ENCODE results near the gene TTC9B.
"Not testable (repeated sequence)": the region's sequence is repeated elsewhere in the genome, so short reads cannot be mapped to it uniquely, and the experiment has no call there.

Gene TTC9B

DNA sequence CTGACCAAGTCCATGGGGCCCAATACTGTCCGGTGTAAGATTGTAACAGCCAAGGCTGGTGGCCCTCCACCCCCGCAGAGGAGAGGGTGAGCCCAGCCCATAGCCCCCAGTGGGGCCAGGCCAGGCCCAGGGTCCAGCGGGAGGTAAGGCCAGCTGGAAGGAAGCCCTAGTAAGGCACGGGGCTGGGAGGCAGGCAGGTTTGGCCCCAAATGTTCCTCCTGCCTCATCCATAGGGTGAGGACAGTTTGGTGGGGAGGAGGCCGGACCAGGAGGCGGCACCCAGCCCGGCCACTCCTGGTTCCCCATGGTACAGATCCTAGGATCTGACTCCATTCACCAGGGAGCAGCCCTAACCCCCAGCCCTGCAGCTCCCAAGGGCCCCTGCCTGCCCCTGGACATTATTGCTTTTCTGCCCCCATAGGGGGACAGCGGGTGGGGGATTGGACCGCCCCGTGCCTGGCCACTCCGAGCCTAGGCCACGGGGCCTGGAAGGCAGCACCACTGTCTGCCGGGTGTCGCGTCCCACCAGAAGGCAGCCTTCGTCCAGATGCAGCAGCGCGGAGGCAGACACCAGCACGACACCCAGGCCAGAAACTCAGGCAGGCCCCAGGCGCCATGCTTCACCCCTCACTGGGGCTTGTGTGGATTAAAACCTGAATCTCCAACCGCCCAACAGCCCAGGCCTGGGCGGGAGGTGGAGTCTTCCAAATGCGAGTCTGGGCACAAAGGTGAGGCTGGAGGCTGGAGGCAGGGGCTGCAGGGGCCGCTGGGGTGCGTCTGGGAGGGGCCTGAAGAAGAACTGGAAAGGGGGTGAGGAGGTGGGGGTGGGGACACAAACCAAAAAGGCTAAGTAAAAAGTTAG, 15.0 kb upstream of the TTC9B start:
- no peak for DNase-seq (ENCODE audit: low read depth, low spot score)

DNA sequence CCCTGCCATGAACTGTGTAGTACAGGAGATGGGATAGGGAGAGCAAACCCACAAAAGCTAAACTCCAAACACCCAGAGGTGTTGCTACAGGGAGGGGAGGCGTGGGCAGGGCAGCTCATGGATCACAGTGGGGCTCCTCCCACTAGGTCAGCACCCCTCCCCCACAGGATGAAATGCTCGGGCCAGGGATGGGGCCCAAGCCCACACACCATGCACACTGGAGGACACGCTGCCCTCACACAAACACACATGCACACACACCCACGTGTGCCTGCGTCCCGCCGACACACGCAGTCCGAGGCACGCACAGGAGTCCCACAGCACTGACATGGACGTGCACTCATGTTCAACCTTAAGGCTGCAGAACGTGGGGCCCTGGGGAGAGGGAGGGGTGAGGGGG, 14.3 kb upstream of the TTC9B start:
- no peak for DNase-seq (ENCODE audit: low read depth, low spot score)

DNA sequence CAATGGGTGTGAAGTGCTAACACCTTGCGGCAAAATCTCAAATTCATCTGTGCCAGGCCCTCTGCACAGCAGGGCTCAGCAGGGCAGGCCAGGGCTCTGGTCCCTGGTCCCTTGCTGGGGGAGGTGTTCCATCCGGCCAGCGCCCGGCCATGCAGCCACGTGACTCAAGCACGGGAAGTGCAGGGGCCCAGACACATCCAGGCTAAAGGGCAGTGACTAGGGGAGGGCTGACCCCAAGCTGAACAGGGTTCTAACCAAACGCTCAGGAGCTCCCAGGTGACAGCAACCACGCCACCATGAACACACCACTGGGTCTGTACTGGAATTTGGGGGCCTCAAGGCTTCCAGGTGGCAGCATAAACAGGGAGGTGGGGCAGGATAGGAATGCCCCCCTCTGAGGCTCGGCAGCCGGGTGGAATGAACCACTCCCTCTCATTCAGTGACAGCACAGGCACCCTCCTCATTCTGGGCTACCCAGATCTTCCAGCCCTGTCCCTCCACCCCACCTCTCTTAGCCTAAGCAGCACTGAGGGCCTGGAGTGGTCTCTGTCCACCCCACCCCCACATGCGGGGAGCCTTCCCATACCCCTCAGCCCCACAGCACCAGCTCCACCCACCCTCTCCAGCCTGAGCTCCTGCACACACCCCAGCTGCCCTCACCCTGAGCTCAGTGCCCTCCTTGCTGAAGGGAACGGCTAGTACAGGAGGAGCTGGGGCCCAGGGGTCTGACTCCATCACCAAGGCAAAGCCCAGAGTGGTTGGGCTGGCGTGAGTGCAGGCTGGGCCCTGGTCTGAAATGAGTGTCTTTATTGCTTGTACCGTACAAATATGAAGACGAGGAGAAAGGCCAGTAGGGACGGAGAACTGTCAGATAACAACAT, 13.6 kb upstream of the TTC9B start:
- no peak for DNase-seq (ENCODE audit: low read depth, low spot score)

DNA sequence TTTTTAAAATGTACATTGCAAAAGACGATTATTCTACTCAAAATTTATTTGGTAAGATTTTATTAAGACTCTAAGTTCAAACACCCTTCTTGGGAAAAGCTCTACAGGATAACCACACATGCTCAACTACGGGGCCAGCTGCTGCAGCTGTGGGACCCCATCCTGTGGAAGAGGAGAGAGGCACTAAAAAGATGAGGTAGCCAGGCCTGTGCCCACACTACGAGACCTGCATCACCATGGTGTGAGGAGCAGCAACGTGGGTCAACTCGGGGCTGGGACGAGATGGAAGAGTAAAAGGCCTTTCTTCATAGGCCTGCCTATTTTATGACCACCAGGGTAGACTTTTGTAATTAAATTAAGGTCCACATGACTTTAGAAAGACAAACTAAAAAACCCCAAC, 12.9 kb upstream of the TTC9B start:
- DNase-seq (ENCODE audit: low read depth, low spot score) = no peak

DNA sequence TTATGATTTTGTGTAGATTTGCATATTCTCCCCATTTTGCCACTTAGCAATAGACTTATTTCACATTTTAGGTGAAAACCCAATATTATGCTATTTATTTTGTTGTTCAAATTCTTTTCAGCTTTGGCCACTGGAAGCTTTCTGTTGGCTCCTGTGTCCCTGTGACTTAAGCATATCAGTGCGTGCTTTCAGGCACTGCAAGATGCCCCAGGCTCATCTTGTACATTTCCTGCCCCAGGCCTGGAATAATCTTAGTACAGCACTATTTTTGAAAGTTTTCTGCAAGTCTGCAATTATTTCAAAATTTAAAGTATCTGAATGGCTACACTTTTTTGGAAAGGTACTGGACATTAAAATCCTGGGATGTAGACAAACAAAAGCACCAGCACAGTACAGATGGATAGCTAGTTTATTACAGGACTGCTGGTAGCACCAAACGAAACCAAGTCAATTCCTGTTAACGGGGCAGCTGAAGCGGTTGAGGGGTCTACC, 11.8 kb upstream of the TTC9B start:
- no peak for DNase-seq (ENCODE audit: low read depth, low spot score)

DNA sequence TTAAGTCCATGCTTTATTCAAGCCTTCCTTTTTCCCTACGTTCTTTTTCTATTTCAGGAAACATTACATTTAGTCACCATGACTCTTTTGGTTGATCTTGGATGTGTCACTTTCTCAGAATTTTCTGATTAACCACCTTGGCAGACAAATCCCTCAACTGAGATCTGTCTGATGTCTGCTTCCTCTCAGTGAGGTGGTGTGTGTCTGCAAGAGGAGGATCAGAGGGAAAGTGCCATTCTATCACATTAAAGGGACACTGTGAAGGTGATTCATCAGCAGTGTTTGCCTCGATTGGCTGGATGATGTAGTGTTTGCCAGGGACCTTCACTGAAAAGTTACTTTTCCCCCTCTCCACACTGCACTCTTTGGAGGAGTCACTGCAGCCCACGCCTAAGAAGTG, 11.3 kb upstream of the TTC9B start:
- DNase-seq (ENCODE audit: low read depth, low spot score) = no peak

DNA sequence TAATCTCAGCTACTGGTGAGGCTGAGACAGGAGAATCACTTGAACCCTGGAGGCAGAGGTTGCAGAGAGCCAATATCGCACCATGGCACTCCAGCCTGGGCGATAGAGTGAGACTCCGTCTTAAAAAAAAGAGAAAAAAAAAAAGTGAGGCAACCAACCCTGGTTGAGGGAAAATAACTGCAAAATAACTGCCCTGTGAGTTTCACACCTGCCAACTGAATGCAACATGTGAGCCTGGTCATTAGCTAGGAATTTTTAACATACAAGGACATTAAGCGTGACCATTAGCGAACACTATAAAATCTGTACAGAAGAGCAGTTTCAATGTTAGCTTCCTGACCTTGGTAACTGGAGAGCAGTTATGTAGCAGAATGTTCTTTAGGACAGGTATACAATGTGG, 10.7 kb upstream of the TTC9B start:
- DNase-seq (ENCODE audit: low read depth, low spot score) = no peak

DNA sequence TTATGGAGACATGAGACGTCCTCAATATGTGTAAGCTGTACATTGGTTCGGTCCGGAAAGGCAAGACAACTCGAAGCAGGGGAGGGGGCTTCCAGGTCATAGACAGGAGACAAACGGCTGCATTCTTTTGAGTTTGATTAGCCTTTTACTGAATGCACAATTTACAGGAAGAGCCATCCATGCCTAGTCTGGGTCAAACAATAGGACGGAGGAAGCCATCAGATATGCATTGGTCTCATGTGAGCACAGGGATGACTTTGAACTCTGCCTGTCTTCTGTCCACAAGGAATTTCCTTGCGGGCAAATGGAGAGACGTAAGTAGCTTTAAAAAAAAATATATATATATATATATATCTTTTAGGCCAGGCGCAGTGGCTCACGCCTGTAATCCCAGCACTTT, 10.2 kb upstream of the TTC9B start:
- no peak for DNase-seq (ENCODE audit: low read depth, low spot score)

DNA sequence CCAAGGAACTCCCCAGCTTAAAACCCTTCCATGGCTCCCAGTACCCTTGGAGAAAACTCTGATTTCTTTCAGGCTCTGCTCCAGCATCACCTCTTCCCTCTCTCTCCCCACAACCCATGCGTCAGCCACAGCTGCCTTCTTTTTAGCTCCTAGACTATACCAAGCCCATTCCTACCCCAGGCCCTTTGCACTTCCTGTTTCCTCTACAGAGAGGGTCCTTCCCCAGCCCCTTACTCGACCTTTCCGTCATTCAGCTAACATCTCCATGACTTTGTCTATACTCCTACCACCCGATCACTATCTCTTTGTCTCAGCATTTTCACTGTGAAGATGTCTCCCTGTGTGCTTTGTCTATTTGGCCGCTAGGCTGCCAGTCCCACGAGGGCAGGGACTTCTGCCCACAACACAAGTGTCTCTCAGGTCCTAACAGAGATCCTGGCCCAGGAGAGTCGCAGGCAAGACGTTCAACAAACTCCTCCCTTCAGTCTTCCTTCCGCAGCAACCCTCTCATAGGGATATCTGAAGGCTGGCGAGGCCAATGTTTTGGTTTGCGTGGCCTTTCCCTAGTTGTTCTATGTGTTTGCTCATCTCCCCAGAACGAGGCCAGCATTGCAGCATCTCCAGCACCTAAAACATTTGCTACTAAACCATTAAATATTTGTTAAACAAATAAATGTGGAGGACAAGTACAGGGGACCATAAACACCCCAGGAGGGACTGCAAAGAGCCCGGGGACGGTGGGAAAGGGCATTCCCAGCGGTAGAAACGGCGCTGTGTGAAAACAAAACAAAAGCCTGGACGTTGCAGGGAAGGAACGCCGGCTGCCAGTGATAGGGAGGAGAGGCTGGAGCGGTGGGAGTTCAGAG, 7.5 kb upstream of the TTC9B start:
- no peak for DNase-seq (ENCODE audit: low read depth, low spot score)

DNA sequence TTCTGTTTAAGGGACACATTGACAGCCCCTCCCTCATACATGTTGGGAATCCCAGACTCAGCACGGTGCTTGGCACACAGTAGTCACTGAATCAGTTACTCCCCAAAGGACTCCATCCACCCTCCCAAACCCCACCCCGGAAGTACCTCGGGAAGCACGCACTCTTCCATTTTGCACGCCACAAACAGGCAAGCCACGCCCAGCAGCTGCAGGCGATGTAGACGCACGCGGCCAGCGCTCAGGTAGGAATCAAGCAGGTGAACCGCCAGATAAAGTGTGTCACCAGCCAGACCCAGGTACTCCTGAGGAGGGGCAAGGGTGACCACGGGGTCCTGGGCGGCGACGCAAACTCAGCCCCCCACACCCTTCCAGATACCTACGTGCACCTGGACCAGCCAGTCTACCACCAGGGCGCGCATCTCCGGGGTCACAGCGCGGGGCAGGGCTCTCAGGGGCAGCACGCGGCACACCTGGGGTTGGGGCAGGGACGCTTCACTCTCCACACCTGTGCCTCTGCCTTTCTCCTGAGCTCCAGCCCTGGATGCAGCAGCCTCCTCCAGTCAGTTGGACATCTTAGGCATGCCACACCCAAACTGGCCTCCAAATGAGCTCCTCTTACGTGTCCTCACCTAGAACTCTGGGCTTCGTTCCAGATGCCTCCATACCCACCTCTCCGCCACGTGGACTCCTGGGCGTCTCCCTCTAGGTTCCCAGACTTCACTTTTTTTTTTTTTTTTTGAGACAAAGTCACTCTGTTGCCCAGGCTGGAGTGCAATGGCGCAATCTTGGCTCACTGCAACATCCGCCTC, 6.4 kb upstream of the TTC9B start:
- DNase-seq (ENCODE audit: low read depth, low spot score) = no peak

DNA sequence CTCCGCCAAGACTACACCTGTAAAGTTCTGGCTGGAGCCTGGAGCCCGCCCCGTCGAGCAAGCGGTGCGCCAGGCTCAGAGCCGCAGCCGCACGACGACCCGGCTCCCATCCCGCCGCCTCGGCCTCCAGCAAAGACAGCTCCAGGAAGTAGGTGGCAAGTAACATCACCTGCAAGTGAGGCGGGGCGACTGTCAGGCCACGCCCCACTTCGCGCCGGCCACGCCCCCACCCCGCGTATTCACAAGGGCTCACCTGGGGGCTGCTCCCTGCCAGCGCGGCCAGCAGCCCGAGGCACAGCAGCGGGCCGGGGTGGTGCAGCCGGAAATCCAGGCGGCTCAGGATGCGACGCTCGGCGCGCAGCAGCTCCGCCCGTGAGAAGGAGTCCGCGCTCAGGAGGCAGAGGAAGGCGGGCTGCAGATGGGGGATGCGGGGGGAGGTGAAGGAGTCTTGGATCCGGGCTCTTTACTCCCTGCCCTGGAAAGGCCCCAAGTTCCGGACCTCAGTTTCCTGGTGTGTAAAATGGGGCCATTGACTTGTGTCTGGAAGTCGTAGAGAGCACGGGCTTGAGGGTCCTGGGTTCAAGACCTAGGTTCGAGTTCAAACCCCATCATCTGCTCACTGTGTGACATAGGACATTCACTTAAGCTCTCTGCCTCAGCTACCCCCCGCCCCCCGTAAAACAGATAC, 5.1 kb upstream of the TTC9B start:
- no peak for DNase-seq (ENCODE audit: low read depth, low spot score)

DNA sequence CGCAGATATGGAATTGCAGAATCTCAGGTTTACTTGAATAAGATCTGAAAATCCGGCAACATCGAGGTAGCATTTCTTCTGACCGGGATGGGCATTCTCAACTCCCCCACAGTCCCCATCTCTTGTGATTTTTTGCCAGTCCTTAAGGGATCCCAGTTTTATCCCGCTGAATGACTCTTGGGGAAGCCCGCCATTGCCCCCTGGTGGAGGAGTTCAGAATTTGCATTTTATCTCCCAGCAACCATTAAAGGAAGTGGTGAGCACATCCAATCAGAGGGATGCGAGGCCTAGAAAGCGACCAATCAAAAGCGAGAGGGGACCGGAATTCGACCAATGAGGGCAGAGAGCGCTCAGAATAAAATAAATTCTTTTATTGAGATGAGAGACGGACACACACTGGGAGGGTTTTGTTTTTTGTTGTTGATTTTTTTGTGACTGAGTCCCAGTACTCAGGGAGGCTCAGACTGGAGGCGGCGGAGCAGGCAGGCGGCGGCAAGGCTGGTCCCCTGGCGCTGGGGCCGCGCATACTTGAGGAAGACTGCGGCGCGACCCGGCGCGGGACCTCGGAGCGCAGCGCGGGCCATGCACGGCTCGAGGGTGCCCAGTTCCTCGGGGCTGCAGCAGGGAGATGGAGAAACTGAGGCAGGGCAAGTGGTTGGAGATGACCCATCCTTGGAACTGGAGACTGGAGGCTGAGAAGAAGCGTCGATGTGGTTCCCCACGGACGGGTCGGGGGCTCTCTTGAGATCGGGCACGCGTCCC, 3.9 kb upstream of the TTC9B start:
- peak; percentile 75 for DNase-seq (ENCODE audit: low read depth, low spot score)

DNA sequence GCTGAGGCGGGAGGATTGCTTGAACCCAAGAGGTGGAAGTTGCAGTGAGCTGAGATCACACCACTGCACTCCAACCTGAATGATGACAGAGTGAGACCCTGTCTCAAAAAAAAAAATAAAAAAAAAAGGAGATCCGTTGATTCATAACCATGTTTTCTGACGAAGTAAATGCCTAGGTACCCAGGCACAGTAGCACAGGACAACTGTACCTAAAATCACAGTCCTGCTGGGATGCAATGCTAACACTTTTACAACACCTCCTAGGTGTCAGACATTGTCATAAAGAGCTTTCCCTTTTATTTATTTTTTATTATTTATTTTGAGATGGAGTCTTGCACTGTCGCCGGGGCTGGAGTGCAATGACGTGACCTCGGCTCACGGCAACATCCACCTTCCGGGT, 2.5 kb upstream of the TTC9B start:
- no peak for DNase-seq (ENCODE audit: low read depth, low spot score)

DNA sequence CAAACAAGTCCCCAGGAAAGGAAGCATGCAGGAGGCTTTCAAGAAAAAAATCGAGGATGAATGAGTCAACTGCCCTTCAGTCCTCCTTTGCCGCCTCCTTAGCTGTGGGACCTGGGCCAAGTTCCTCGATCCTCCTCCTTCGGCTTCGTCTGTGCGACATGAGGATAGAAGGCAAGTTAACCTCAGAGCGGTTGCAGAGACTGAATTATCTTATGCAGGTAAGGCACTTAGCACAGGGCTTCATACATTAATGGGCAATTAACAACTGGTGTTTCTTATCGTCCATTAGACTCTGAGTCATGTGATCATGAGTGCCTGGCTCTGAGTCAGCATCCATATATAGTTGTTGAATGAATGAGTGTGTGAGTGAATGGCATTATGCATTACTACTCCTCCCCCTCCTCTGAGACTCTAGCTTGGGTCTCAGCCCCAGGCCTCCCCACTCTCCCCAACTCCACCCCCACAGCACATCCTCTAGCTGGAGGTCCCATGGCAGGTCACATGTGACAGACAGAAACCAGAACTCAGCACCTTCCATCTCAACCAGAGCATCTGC, 1.6 kb upstream of the TTC9B start:
- DNase-seq (ENCODE audit: low read depth, low spot score) = no peak

DNA sequence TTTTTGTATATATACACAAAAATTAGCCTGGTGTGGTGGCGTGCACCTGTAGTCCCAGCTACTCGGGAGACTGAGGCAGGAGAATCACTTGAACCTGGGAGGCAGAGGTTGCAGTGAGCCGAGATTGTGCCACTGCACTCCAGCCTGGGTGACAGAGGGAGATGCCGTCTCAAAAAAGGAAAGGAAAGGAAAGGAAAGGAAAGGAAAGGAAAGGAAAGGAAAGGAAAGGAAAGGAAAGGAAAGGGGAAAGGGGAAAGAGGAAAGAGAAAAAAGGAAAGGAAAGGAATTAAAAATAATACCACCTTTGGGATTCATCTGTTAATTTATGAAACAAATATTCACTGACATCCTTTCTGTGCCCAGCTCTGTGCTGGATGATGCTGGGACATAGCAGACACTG, 845 bp upstream of the TTC9B start:
- not testable (repeated sequence) for DNase-seq (ENCODE audit: low read depth, low spot score)

DNA sequence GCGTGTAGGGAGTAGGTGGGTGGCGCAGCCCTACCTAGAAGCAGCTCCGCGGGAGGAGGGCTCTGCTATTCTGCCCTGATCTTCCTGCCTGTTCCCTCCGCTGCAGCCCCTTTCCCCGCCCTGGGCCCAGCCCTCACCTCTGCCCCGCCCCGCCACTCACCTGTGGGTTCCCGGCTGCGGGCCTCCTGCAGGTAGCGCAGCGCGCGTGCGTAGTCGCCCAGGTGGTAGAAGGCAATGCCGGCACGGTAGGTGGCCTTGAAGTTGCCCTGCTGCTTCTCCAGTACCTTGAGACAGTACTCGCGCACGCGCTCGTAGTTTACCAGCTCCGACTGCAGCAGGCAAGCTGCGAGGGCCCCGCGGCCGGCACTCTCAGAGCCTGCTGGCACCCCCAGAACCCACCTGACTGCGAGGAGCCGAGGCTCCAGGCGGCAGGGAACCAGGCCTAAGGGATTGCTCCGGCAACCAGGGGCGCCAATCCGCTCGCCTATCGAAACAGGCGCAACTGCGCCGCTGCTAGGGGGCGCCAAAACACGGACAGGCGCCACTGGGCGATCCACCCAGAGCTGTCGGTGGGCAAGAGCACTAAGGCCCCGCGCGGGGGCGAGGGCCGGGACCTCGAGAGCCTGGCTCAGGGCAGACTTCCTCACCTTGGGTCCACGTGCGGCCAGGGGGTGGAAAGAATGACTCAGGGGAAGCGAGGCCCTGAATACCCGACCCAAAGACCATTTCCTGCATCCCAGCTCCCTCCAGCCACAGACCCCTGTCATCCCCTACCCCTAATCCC, 965 bp downstream of the TTC9B start:
- DNase-seq (ENCODE audit: low read depth, low spot score) = no peak

DNA sequence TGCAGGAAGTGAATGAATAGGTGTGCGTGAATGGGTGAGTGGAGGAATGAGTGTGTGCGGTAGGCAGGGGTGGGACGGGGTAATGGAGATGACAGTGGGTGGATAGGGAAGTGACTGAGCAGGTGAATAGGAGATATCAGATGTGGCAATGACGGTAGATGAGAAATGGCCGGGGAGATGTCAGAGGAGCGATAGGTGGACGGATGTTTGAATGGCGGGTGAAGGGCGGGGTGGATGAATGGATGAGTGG, 1.5 kb downstream of the TTC9B start:
- DNase-seq (ENCODE audit: low read depth, low spot score) = no peak

DNA sequence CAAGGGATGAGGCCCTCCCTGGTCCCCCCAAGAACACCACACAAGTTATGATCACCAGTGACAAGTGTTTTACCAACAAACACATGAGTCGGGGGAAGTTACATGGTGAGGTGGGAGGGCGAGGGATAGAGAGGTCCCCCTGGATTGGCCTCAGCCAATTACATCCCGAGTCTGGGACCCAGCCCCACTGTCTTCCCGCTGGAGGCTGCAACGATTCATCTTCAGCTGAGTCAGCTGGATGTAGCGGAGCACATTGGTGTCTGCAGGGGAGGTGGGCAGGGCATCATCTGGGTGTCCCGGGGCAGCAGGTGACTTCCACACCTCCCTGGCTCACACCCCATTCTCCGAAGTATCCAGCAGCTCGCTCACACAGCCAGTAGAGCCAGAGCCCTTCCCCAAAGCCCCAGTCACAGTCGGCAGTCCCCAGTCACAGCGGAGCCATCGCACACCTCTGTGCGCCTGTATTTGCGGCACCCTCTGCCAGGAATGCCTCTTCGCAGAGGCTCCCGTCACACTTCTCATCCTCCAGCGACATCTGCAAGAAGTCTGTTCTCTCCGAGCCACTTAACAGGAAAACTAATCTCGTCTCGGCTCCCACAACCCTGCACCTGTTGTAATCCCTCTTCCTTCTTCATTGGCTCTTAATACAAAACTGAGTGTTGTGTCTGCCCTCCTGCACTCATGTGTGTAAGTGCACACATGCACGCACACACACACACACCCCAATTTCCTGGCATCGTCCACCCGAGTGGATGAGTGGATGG, 2.0 kb downstream of the TTC9B start:
- DNase-seq (ENCODE audit: low read depth, low spot score) = no peak

Measured in iPS DF 19.7 (cell line).